ENCODE data around the gene KDM4C. TPM values are rescaled to one million over a fixed set of nuclear protein-coding genes. Genes with fewer than 3 reads are reported as not detected.

KDM4C gene
- total and polyA plus RNA-seq, 11 donors = 4.4 to 19.9 (median 13.3) TPM

DNA sequence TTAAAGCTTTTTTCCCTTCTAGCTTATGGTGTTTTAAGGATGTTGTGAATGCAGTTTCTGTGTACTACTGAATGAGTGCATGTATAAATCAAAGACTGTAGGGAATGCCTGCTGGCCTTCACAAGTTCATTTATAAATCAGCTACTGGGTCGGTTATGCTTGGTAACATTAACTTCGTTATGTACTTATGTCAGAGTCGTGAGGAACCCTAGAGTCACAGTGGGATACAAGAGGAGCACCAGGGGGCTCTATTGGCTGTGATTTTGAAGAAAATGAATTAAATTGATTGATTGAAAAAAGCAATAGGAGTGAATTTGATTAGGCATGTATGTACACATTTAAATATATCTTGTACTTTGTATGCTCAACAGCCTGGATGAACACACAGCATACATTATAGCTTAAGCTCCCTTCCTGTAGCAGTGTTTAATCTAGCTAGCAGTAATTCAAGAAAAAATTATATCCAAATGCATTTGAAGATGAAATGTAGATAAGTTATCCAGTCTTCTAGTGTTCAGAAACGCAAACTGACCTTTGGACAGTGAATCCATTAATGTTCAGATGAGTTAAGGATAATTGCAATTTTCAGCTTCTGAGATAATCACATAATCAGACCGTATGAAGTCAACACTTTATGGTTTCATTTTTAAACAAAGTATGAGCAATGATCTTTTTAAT is 204.2 kb downstream of the KDM4C start:
- Histone ChIP-seq H3K4me3 (no peak overlapping the region), H3K27ac (no peak overlapping the region), H3K27me3 (no peaks in the 10 kb centered on the region), H3K36me3 (peaks cover 0 to 7% (median 0%) of the 10 kb centered on the region in 9 donors), H3K9me3 (no peaks in the 10 kb centered on the region), H3K4me1 (peaks cover 0 to 4% (median 0%) of the 10 kb centered on the region in 12 donors)
- intact Hi-C loops (cut with DNase I) = no loop called here
- no peak for DNase-seq
- ATAC-seq = no peak
- TF ChIP-seq POLR2A (IDR thresholded peaks at IDR 0.05) = no peak
- TF ChIP-seq, protein P1, sequence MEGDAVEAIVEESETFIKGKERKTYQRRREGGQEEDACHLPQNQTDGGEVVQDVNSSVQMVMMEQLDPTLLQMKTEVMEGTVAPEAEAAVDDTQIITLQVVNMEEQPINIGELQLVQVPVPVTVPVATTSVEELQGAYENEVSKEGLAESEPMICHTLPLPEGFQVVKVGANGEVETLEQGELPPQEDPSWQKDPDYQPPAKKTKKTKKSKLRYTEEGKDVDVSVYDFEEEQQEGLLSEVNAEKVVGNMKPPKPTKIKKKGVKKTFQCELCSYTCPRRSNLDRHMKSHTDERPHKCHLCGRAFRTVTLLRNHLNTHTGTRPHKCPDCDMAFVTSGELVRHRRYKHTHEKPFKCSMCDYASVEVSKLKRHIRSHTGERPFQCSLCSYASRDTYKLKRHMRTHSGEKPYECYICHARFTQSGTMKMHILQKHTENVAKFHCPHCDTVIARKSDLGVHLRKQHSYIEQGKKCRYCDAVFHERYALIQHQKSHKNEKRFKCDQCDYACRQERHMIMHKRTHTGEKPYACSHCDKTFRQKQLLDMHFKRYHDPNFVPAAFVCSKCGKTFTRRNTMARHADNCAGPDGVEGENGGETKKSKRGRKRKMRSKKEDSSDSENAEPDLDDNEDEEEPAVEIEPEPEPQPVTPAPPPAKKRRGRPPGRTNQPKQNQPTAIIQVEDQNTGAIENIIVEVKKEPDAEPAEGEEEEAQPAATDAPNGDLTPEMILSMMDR (IDR thresholded peaks at IDR 0.05) = no peak
- 88 to 94% (median 91%) methylated on average over 5 of the region's 5 CpGs for WGBS, 4 donors

DNA sequence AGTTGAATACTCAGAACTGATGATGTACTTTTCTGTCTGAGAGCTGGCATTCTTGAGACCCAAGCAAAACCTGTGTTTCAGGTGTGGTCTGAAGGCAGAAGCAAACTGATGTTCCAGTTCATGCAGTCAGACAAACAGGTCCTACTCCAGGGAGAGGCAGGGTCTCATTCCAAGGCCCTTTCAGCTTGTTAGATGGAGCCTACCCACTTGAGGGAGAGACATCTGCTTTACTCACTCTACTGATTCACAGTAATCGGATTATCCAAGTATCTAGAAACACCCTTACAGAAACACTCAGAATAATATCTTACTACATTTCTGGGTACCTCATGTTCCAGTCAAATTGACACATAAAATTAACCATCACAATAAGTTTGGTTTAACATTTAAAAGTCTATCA is 207.8 kb downstream of the KDM4C start:
- H3K27ac ChIP-seq = no peak overlapping the region
- H3K27me3 ChIP-seq = no peaks in the 10 kb centered on the region
- H3K4me3 ChIP-seq = no peak overlapping the region
- intact Hi-C loops (cut with DNase I) = loop anchor here in 1 of 10 donors (5.0 kb wide), 1 partner anchor 43 kb away; no protein-coding TSS in a partner anchor
- WGBS, 4 donors = 93 to 100% (median 98%) methylated on average over 1 of the region's 1 CpG
- TF ChIP-seq, protein P1 (IDR thresholded peaks at IDR 0.05) = no peak
- no peak for TF ChIP-seq POLR2A (IDR thresholded peaks at IDR 0.05)
- DNase-seq = no peak
- no peaks in the 10 kb centered on the region for H3K9me3 ChIP-seq
- H3K36me3 ChIP-seq = peaks cover 0 to 2% (median 0%) of the 10 kb centered on the region in 9 donors
- H3K4me1 ChIP-seq = peaks cover 0 to 6% (median 0%) of the 10 kb centered on the region in 12 donors
- ATAC-seq = no peak

DNA sequence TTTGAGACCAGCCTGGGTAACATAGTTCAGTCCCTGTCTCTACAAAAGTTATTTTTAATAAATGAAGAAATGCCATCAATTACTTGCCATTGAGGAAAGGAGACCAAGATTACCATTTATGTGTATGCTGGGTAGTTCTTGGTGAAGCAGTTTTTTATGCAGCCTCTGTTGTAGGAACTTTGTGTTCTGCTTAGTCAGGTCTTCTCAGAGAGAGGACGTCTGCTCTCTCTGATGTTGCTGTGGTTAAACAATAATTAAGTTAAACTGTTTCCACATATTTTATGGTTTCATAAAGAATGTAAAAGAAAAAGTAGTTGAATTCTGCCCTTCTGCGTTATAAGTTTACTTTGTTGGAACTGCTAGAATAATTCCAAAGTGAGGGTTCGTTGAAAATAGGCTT is 210.5 kb downstream of the KDM4C start:
- Histone ChIP-seq H3K27me3 (no peaks in the 10 kb centered on the region), H3K4me3 (no peak overlapping the region), H3K36me3 (no peaks in the 10 kb centered on the region), H3K9me3 (no peaks in the 10 kb centered on the region), H3K4me1 (peaks cover 0 to 6% (median 0%) of the 10 kb centered on the region in 12 donors), H3K27ac (no peak overlapping the region)
- TF ChIP-seq, protein P1 (IDR thresholded peaks at IDR 0.05) = no peak
- TF ChIP-seq POLR2A (IDR thresholded peaks at IDR 0.05) = no peak
- 53 to 75% (median 56%) methylated on average over 3 of the region's 3 CpGs for WGBS, 4 donors
- DNase-seq (no peak), ATAC-seq (no peak)
- intact Hi-C loops (cut with DNase I) = loop anchor here in 1 of 10 donors (5.0 kb wide), 1 partner anchor 46 kb away; no protein-coding TSS in a partner anchor

DNA sequence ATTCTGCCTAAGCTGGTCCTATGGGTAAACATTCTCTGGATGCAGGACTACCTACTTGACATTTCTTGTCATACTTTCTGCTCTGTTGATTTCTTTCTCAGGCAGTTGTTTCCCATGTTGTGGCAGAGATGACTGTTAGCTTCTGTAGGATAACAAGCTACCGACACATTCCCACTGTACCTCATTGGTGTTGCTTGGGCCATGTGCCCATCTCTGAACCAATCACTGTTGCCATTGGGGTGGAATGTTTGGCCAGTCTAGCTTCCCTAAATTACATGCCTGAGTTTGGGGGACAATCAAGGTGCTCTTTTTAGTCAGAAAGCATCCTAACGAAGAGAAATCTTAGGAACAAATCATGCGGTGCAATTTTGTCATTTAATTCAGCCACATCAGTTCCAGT is 212.0 kb downstream of the KDM4C start:
- no peaks in the 10 kb centered on the region for H3K27me3 ChIP-seq
- H3K27ac ChIP-seq = no peak overlapping the region
- peaks cover 0 to 6% (median 0%) of the 10 kb centered on the region in 12 donors for H3K4me1 ChIP-seq
- WGBS, 4 donors = 96 to 98% (median 98%) methylated on average over 3 of the region's 3 CpGs
- no peak for ATAC-seq
- H3K9me3 ChIP-seq = no peaks in the 10 kb centered on the region
- intact Hi-C loops (cut with DNase I) = loop anchor here in 1 of 10 donors (5.0 kb wide), 1 partner anchor 48 kb away; no protein-coding TSS in a partner anchor
- no peak overlapping the region for H3K4me3 ChIP-seq
- TF ChIP-seq, protein P1 (IDR thresholded peaks at IDR 0.05) = no peak
- no peaks in the 10 kb centered on the region for H3K36me3 ChIP-seq
- DNase-seq = no peak

All from heart left ventricle (tissue), 16 donors.